HUES6 (cell line): ENCODE results near the gene BCAS4.

ENCODE experiments used
- H3K27ac ChIP-seq: 2 replicates; pipeline ENCODE4 v1.7.0; 2013; ENCODE audit warnings: low read depth, mild to moderate bottlenecking, low read length, inconsistent platforms
- H3K27me3 ChIP-seq: 2 replicates; pipeline ENCODE4 v1.6.1; 2013; ENCODE audit warnings: low read length; ENCODE audit not compliant: control insufficient read depth, insufficient read depth
- H3K36me3 ChIP-seq: 2 replicates; pipeline ENCODE4 v1.6.1; 2013; ENCODE audit warnings: low read length; ENCODE audit not compliant: control insufficient read depth, insufficient read depth
- H3K4me1 ChIP-seq: 2 replicates; pipeline ENCODE4 v1.6.1; 2013; ENCODE audit warnings: low read length; ENCODE audit not compliant: control insufficient read depth, insufficient read depth
- H3K4me3 ChIP-seq: 2 replicates; pipeline ENCODE4 v1.5.1; 2013; ENCODE audit warnings: low read depth, low read length
- H3K9ac ChIP-seq: one replicate; pipeline ENCODE4 v1.6.1; 2013; ENCODE audit warnings: mild to moderate bottlenecking, low read length
- H3K9me3 ChIP-seq: 2 replicates; pipeline ENCODE4 v1.6.1; 2013; ENCODE audit warnings: low read depth, low read length; ENCODE audit not compliant: control insufficient read depth, insufficient read depth

The BCAS4 gene

DNA sequence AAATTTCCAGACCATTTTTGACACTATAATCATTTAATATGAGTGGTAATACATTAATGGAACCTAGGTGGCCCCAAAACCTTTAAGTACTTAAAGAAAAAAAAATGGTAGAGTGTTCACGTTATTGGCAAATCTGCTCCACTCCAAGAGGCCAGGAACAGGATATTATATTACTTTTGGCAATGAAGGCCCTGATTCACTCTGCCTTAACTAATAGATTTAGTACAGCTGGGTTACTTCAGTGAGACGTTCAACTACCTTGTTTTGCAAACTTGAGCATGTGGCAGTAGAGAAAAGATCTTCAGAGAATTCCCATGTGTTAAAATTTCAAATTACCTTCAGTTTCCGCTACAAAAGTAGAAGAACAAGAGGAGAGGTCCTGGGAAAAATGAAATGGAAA, 123.5 kb downstream of the BCAS4 start:
- Histone ChIP-seq H3K36me3 (peaks cover 77% of the 10 kb centered on the region), H3K9ac (no peak overlapping the region), H3K27me3 (no peaks in the 10 kb centered on the region), H3K4me3 (no peak overlapping the region), H3K9me3 (no peaks in the 10 kb centered on the region), H3K4me1 (peaks cover 50% of the 10 kb centered on the region), H3K27ac (no peak overlapping the region)

- H3K4me1 ChIP-seq, result peaks cover 39% of the 10 kb centered on the region
- H3K36me3 ChIP-seq, result peaks cover 77% of the 10 kb centered on the region
- no peak overlapping the region for H3K9ac ChIP-seq
- no peaks in the 10 kb centered on the region for H3K27me3 ChIP-seq
- H3K4me3 ChIP-seq, result no peak overlapping the region
- no peaks in the 10 kb centered on the region for H3K9me3 ChIP-seq
- no peak overlapping the region for H3K27ac ChIP-seq
Measured at GRCh38 chr20:50919567-50919966, 124.7 kb downstream of the BCAS4 start.

DNA sequence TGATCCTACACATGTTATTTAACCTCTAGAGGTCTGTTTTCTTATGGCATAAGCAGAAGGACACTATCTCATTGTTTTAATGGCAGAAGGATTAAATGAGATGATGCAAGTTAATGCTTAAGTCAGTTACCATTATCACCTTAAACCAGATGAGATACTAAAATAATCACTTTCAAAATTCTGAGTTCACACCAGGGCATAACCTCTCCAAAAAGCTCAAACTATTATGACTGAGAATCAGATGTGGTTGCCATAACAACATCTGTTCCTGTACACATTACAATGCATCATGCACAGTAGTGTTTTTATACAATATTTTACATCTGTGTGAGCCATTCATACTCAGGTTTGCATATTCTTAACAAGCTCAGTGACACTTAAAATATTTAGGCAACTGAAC, 126.1 kb downstream of the BCAS4 start:
- Histone ChIP-seq H3K9ac (no peak overlapping the region), H3K4me1 (peaks cover 33% of the 10 kb centered on the region), H3K27me3 (no peaks in the 10 kb centered on the region), H3K36me3 (peaks cover 85% of the 10 kb centered on the region), H3K27ac (no peak overlapping the region), H3K9me3 (no peaks in the 10 kb centered on the region), H3K4me3 (no peak overlapping the region)

- Histone ChIP-seq H3K4me3 (no peak overlapping the region), H3K27ac (no peak overlapping the region; the same call in 1 of the 2 replicates), H3K36me3 (peaks cover 84% of the 10 kb centered on the region), H3K9me3 (no peaks in the 10 kb centered on the region), H3K9ac (no peak overlapping the region), H3K27me3 (no peaks in the 10 kb centered on the region), H3K4me1 (peaks cover 29% of the 10 kb centered on the region)
Measured at GRCh38 chr20:50921803-50922501, 127.1 kb downstream of the BCAS4 start.

DNA sequence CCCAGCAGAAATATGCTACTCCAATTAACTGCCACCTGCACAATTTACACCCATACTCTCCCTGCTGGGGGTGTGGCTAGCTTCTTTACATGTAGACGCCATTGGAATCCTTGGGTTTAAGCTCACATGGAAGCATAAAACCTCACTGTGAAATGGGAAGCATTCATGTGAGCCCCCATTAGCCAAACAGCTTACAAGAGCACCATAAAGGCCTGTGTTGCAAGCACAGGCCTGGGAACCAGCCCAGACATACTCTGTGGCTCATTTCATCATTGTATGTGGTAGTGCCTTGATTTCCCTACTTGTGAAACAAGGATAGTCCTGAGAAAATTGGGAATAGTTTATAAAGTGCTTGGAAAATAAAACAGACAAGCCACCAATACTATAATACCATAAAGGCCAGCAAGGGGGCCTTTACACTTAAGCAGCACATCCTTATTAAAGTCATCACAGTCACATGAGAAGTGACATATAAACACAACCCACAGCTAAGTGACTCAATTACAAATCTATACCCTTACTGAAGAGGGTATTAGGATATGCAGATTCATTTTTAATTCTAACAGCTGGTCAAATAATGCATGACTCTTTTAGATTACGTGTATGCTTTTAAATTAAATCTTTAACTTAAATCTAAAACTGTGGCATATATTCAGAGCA, 129.5 kb downstream of the BCAS4 start:
- Histone ChIP-seq H3K9me3 (no peaks in the 10 kb centered on the region), H3K4me1 (peaks cover 35% of the 10 kb centered on the region), H3K9ac (no peak overlapping the region), H3K36me3 (peaks cover 85% of the 10 kb centered on the region), H3K27ac (no peak overlapping the region), H3K4me3 (no peak overlapping the region), H3K27me3 (no peaks in the 10 kb centered on the region)

- no peak overlapping the region for H3K9ac ChIP-seq
- peaks cover 74% of the 10 kb centered on the region for H3K36me3 ChIP-seq
- H3K27me3 ChIP-seq, result no peaks in the 10 kb centered on the region
- H3K9me3 ChIP-seq, result no peaks in the 10 kb centered on the region
- H3K27ac ChIP-seq, result no peak overlapping the region
- peaks cover 30% of the 10 kb centered on the region for H3K4me1 ChIP-seq
- H3K4me3 ChIP-seq, result no peak overlapping the region
Measured at GRCh38 chr20:50926530-50926929, 131.7 kb downstream of the BCAS4 start.
